ENCODE results near the gene THADA.

The THADA gene

DNA sequence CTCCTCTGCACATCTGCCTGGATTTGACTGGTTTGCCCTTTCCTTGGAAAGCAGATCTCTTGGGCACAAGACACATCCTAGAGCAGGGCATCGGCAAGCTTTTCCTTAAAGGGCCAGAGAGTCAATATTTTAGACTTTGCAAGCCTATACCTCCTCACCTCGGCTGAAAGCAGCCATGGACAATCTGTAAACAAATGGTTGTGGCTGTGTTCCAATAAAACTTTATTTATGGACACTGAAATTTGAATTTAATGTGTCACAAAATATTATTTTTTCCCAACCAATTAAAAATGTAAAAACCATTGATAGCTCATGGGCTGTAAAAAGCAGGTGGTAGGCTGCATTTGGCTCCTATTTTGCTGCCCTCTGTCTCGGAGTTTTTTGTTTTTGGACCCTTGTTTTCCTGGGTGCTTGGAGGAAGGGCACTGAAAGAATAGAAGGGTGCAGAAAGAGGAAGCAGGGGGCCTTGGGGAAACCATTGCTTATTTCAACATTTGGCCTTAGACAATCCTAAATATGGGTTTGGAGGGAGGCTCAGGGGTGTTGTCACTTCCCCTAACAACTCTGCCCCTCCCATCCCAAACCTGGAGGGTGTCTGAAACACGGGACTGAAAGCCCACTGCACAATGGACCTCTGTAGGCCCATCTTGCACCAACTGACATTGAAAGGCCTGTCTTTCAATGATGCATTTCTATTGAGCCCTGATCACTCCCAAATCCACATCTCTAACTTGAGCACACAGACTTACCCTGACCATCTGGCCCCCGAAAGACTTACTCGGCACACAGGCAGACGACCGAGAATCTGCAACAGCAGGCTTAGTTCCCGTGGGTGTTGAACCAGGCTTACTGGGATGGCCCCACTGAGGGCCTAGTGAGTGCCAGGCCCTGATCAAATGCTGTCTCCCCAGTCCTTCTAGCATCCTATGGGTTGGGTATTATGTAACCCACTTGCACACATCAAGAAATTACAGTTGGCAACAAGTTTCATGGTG, 362.3 kb downstream of the THADA start:
- Histone ChIP-seq H3K27ac (ENCODE audit: low read depth, low read length) (peak overlapping the region; percentile 27), H3F3A (ENCODE audit: control insufficient read depth, insufficient read depth) (peaks cover 19% of the 10 kb centered on the region), H3K9me3 (ENCODE audit: control insufficient read depth, insufficient read depth, low read length) (no peaks in the 10 kb centered on the region), H4K20me1 (ENCODE audit: control insufficient read depth, insufficient read depth, low read depth, low read length) (no peaks in the 10 kb centered on the region), H3K79me2 (ENCODE audit: control insufficient read depth, low read length) (peaks cover 2% of the 10 kb centered on the region; the same call in 1 of the 2 replicates), H3K36me3 (ENCODE audit: control insufficient read depth, low read length) (peaks cover 33% of the 10 kb centered on the region), H3K4me2 (ENCODE audit: low read length) (peak overlapping the region; percentile 61), H3K4me1 (ENCODE audit: control insufficient read depth, low read length) (peaks cover 61% of the 10 kb centered on the region), H3K27me3 (ENCODE audit: control insufficient read depth, low read length) (no peaks in the 10 kb centered on the region), H3K9me2 (replicated peaks; ENCODE audit: control insufficient read depth, low read length) (no peaks in the 10 kb centered on the region), H3K4me3 (ENCODE audit: low read length) (peak overlapping the region; percentile 52)
- no peak for TF ChIP-seq EZH2phosphoT487 (IDR thresholded peaks at IDR 0.05; ENCODE audit: borderline replicate concordance, low read length)
- TF ChIP-seq, protein P1, sequence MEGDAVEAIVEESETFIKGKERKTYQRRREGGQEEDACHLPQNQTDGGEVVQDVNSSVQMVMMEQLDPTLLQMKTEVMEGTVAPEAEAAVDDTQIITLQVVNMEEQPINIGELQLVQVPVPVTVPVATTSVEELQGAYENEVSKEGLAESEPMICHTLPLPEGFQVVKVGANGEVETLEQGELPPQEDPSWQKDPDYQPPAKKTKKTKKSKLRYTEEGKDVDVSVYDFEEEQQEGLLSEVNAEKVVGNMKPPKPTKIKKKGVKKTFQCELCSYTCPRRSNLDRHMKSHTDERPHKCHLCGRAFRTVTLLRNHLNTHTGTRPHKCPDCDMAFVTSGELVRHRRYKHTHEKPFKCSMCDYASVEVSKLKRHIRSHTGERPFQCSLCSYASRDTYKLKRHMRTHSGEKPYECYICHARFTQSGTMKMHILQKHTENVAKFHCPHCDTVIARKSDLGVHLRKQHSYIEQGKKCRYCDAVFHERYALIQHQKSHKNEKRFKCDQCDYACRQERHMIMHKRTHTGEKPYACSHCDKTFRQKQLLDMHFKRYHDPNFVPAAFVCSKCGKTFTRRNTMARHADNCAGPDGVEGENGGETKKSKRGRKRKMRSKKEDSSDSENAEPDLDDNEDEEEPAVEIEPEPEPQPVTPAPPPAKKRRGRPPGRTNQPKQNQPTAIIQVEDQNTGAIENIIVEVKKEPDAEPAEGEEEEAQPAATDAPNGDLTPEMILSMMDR (IDR thresholded peaks at IDR 0.05; ENCODE audit: low read depth, low read length, poor library complexity, severe bottlenecking), result no peak

DNA sequence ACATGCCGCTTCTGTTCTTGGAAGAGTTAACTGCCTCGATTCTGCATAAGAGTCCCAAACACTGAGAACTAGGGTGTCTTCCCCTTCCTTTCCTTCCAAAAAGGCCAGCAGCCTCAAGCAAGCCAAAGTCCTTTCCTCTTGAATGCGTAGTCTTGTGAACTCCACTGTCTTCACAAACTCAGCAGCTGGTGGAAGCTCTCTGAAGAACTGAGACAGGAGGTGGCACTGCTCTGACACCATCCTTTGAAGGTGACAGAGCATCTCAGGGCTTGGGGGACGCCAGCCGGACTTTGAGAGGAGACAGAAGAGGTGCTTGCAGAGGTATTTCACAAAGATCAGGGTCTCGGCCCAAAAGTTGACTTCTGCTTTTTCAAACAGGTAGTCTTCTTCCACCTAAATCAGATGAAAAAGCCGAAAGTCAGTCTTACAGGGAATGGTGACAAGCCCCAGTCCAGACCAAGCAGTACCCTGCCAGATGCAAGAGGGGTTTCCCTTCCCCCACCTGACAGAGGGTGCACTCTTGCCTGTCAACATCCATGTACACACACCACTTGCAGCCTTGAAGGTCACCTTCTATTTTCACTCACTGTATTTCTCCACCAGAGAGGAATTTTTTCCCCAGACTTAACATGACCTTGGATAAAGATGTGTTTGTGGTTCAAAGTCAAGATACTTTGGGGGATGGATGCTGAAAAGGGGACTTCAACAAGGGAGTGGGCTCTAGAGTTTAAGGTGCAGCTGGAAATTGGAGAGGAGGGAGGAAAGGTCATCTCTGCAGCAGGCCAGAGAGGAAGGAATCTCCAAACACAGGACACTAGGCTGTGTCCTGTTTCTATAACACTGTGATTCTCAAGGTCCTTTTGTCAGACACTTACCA, 364.6 kb downstream of the THADA start:
- Histone ChIP-seq H3K79me2 (ENCODE audit: control insufficient read depth, low read length) (peaks cover 23% of the 10 kb centered on the region), H3K27me3 (ENCODE audit: control insufficient read depth, low read length) (no peaks in the 10 kb centered on the region), H4K20me1 (ENCODE audit: control insufficient read depth, insufficient read depth, low read depth, low read length) (no peaks in the 10 kb centered on the region), H3K9me3 (ENCODE audit: control insufficient read depth, insufficient read depth, low read length) (no peaks in the 10 kb centered on the region), H3K9me2 (replicated peaks; ENCODE audit: control insufficient read depth, low read length) (no peaks in the 10 kb centered on the region), H3F3A (ENCODE audit: control insufficient read depth, insufficient read depth) (peaks cover 24% of the 10 kb centered on the region), H3K36me3 (ENCODE audit: control insufficient read depth, low read length) (peaks cover 40% of the 10 kb centered on the region), H3K4me1 (ENCODE audit: control insufficient read depth, low read length) (peaks cover 67% of the 10 kb centered on the region), H3K4me2 (ENCODE audit: low read length) (peak overlapping the region; percentile 87), H3K4me3 (ENCODE audit: low read length) (no peak overlapping the region), H3K27ac (ENCODE audit: low read depth, low read length) (peak overlapping the region; percentile 60)
- TF ChIP-seq, protein P1 (IDR thresholded peaks at IDR 0.05; ENCODE audit: low read depth, low read length, poor library complexity, severe bottlenecking), result no peak
- TF ChIP-seq EZH2phosphoT487 (IDR thresholded peaks at IDR 0.05; ENCODE audit: borderline replicate concordance, low read length), result no peak

DNA sequence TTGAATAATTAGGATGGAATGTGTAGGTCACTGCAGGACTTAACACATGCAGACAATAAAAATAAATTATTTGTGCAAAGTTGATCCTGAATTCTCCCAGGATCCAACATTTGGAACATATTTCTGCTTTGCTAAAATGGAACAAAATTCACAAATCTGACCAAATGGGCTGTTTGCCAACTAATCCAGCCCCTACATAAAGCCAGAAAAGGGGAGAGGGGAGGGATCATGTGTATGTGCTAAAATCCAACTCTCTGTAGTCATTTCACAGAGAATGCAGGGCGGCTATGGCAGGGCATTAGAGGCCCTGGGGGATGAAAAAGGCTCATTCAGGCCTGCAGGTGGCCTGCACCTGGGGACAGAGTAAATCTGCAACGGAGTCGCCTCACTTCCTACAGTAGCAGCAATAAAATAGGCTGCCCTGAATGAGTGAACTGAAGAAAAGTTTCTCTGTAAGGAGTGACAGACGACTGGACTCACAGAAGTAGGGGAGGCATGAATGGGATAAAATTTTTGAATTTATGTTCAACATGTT, 365.4 kb downstream of the THADA start:
- Histone ChIP-seq H3K27me3 (ENCODE audit: control insufficient read depth, low read length) (no peaks in the 10 kb centered on the region), H3K79me2 (ENCODE audit: control insufficient read depth, low read length) (peaks cover 30% of the 10 kb centered on the region), H3K4me3 (ENCODE audit: low read length) (peak overlapping the region; percentile 3; the same call in 1 of the 2 replicates), H3K27ac (ENCODE audit: low read depth, low read length) (peak overlapping the region; percentile 60), H3K4me2 (ENCODE audit: low read length) (peak overlapping the region; percentile 87), H3K9me3 (ENCODE audit: control insufficient read depth, insufficient read depth, low read length) (no peaks in the 10 kb centered on the region), H3K4me1 (ENCODE audit: control insufficient read depth, low read length) (peaks cover 67% of the 10 kb centered on the region), H3K36me3 (ENCODE audit: control insufficient read depth, low read length) (peaks cover 47% of the 10 kb centered on the region), H3F3A (ENCODE audit: control insufficient read depth, insufficient read depth) (peaks cover 28% of the 10 kb centered on the region), H4K20me1 (ENCODE audit: control insufficient read depth, insufficient read depth, low read depth, low read length) (no peaks in the 10 kb centered on the region), H3K9me2 (replicated peaks; ENCODE audit: control insufficient read depth, low read length) (no peaks in the 10 kb centered on the region)
- TF ChIP-seq, protein P1 (IDR thresholded peaks at IDR 0.05; ENCODE audit: low read depth, low read length, poor library complexity, severe bottlenecking), result peak; percentile 35
- TF ChIP-seq EZH2phosphoT487 (IDR thresholded peaks at IDR 0.05; ENCODE audit: borderline replicate concordance, low read length), result no peak

Data from DOHH2 (cell line).